Measurements from ENCODE around the gene PPP6R1. TPM values are rescaled to one million over a fixed set of nuclear protein-coding genes. Genes with fewer than 3 reads are reported as not detected.

The PPP6R1 gene
- total and polyA plus RNA-seq, 2 of the 13 experiments (the other 11 are each of a cell fraction or from before 2014, with no cell fraction given) = 25.8 to 54.0 TPM

DNA sequence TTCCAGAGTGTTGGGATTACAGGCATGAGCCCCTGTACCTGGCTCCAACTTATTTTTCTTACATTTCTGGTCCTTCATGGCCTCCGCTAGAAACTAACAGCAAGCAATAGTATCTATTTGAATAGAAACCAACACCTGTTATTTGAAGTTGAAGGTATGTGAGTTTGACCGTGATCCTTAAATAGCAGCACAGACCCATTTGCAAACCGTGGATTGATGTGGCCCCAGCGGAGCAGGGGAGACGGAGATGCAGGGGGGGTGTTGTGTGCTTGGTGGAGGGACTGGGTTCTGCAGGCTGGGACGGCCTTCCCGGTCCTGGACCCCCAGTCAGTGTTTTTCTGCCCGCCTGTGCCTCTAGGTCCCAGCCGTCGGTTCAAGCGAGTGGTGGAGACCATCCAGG is 49.5 kb upstream of the PPP6R1 start:
- ChIA-PET POLR2A (no interaction called here), CTCF (ENCODE audit: low intra/inter-chr PET ratio, low total read pairs) (no interaction called here)
- H3K36me3 ChIP-seq (replicated peaks in 1 of 2; ENCODE audit: control insufficient read depth in 1 of 2, insufficient read depth in 2 of 2, low read length in 2 of 2) = no peaks in the 10 kb centered on the region
- no peak for TF ChIP-seq CC2D1A (CRISPR knock-in tag; IDR thresholded peaks at IDR 0.05)
- WGBS (ENCODE audit: low lambda C conversion rate) = 80% methylated on average over 11 of the region's 11 CpGs
- no peaks in the 10 kb centered on the region for H3K9me3 ChIP-seq (ENCODE audit: low read length)
- no peak for DNase-seq (ENCODE audit: low spot score)
- H2AFZ ChIP-seq (ENCODE audit: low read length) = no peak overlapping the region
- no peaks in the 10 kb centered on the region for H4K20me1 ChIP-seq (ENCODE audit: insufficient read depth, low read length)
- no peak for ATAC-seq
- H3K27me3 ChIP-seq (ENCODE audit: control insufficient read depth in 1 of 2, insufficient read depth in 2 of 2, low read length in 2 of 2) = peaks cover 0 to 5% of the 10 kb centered on the region in 2 experiments; a peak in 1 of 5 replicates
- H3K79me2 ChIP-seq (ENCODE audit: insufficient read depth, low read length) = no peaks in the 10 kb centered on the region
- H3K27ac ChIP-seq (ENCODE audit: extremely low read length, insufficient read depth, low read length) = no peak overlapping the region
- intact Hi-C loops (cut with micrococcal nuclease; ENCODE audit: unreplicated experiment) = no loop called here
- no peak overlapping the region for H3K4me2 ChIP-seq (ENCODE audit: low read depth, low read length)
- in situ Hi-C loops (cut with HindIII; ENCODE audit: extremely low pct_ligation_motif_present, low pct_unique_long_range_greater_than_20kb) = no loop called here
- peaks cover 14% of the 10 kb centered on the region for H3K4me1 ChIP-seq (ENCODE audit: insufficient read depth, low read length)
- no peak overlapping the region for H3K4me3 ChIP-seq (replicated peaks in 1 of 3; ENCODE audit: insufficient read depth in 1 of 3, low read depth in 2 of 3, low read length in 3 of 3)
- BruUV-seq (replicated peaks) = no TSS peak
- no peak for FAIRE-seq
- no peak overlapping the region for H3K9ac ChIP-seq (ENCODE audit: insufficient read depth, low read depth, low read length)

DNA sequence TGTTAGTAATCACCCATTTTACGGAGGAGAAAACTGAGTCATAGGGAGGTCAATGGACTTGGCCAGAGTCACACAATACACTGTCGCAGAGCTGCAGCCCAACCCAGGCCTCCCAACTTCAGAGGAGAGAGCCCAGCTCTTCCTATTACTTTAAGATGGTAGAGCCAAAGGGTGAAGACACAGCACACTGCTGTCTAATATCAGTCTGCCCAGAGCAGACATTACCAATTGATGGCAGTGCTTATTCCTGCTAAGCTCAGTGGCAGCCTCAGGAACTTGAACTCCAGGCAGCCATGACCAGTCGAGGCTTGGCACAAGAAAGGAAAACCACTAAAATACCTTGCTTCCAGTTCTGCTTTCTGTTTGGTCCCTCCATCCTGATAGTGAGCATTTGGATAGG is 47.9 kb upstream of the PPP6R1 start:
- H3K4me1 ChIP-seq (ENCODE audit: insufficient read depth, low read length) = peaks cover 18% of the 10 kb centered on the region
- no peak overlapping the region for H3K9ac ChIP-seq (ENCODE audit: insufficient read depth, low read depth, low read length)
- H3K4me2 ChIP-seq (ENCODE audit: low read depth, low read length) = no peak overlapping the region
- H3K4me3 ChIP-seq (replicated peaks in 1 of 3; ENCODE audit: insufficient read depth in 1 of 3, low read depth in 2 of 3, low read length in 3 of 3) = no peak overlapping the region
- POLR2A ChIA-PET = no interaction called here
- no peak for DNase-seq (ENCODE audit: low spot score)
- H3K36me3 ChIP-seq (replicated peaks in 1 of 2; ENCODE audit: control insufficient read depth in 1 of 2, insufficient read depth in 2 of 2, low read length in 2 of 2) = no peaks in the 10 kb centered on the region
- H3K27ac ChIP-seq (ENCODE audit: extremely low read length, insufficient read depth, low read length) = no peak overlapping the region
- no peak for ATAC-seq
- no peak overlapping the region for H2AFZ ChIP-seq (ENCODE audit: low read length)
- FAIRE-seq = no peak
- no peaks in the 10 kb centered on the region for H4K20me1 ChIP-seq (ENCODE audit: insufficient read depth, low read length)
- no TSS peak for BruUV-seq (replicated peaks)
- no peaks in the 10 kb centered on the region for H3K9me3 ChIP-seq (ENCODE audit: low read length)
- peaks cover 0 to 5% of the 10 kb centered on the region in 2 experiments; a peak in 1 of 5 replicates for H3K27me3 ChIP-seq (ENCODE audit: control insufficient read depth in 1 of 2, insufficient read depth in 2 of 2, low read length in 2 of 2)
- CTCF ChIA-PET (ENCODE audit: low intra/inter-chr PET ratio, low total read pairs) = no interaction called here
- 55% methylated on average over 3 of the region's 3 CpGs for WGBS (ENCODE audit: low lambda C conversion rate)
- intact Hi-C loops (cut with micrococcal nuclease; ENCODE audit: unreplicated experiment) (no loop called here), in situ Hi-C loops (cut with HindIII; ENCODE audit: extremely low pct_ligation_motif_present, low pct_unique_long_range_greater_than_20kb) (no loop called here)
- TF ChIP-seq ZBTB38 (CRISPR knock-in tag; IDR thresholded peaks at IDR 0.05) (no peak), NR0B2 (CRISPR knock-in tag; IDR thresholded peaks at IDR 0.05) (no peak), ZNF629 (CRISPR knock-in tag; conservative IDR thresholded peaks at IDR 0.05) (peak; percentile 72), ZMYM3 (CRISPR knock-in tag; IDR thresholded peaks at IDR 0.05) (0 out of 2 replicates have a peak, but pooled peaks have one; percentile 12)
- no peaks in the 10 kb centered on the region for H3K79me2 ChIP-seq (ENCODE audit: insufficient read depth, low read length)
